ENCODE measurements around the gene RPL13. TPM values are rescaled to one million over a fixed set of nuclear protein-coding genes. Genes with fewer than 3 reads are reported as not detected.

The RPL13 gene
- total and polyA plus RNA-seq, 4 donors, result 699 to 2,663 (median 1,571) TPM

DNA sequence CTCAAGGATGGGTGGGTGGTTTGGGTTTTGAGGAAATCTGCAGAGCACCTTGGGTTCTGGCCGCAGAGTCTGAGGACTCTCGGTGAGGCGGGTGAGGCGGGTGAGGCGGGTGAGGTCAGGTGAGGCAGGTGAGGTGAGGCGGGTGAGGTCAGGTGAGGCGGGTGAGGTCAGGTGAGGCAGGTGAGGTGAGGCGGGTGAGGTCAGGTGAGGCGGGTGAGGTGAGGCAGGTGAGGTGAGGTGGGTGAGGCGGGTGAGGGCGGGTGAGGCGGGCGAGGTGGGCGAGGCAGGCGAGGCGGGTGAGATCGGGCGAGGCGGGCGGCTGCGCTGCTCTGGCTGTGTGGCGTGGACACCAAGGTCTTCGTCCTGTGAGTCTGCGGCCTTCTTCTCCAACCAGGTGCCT is 24.1 kb upstream of the RPL13 start:
- TF ChIP-seq, protein P1, sequence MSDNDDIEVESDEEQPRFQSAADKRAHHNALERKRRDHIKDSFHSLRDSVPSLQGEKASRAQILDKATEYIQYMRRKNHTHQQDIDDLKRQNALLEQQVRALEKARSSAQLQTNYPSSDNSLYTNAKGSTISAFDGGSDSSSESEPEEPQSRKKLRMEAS (IDR thresholded peaks at IDR 0.05), result no peak
- TF ChIP-seq, protein P2, sequence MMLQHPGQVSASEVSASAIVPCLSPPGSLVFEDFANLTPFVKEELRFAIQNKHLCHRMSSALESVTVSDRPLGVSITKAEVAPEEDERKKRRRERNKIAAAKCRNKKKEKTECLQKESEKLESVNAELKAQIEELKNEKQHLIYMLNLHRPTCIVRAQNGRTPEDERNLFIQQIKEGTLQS (IDR thresholded peaks at IDR 0.05), result no peak
- TF ChIP-seq, protein P3, sequence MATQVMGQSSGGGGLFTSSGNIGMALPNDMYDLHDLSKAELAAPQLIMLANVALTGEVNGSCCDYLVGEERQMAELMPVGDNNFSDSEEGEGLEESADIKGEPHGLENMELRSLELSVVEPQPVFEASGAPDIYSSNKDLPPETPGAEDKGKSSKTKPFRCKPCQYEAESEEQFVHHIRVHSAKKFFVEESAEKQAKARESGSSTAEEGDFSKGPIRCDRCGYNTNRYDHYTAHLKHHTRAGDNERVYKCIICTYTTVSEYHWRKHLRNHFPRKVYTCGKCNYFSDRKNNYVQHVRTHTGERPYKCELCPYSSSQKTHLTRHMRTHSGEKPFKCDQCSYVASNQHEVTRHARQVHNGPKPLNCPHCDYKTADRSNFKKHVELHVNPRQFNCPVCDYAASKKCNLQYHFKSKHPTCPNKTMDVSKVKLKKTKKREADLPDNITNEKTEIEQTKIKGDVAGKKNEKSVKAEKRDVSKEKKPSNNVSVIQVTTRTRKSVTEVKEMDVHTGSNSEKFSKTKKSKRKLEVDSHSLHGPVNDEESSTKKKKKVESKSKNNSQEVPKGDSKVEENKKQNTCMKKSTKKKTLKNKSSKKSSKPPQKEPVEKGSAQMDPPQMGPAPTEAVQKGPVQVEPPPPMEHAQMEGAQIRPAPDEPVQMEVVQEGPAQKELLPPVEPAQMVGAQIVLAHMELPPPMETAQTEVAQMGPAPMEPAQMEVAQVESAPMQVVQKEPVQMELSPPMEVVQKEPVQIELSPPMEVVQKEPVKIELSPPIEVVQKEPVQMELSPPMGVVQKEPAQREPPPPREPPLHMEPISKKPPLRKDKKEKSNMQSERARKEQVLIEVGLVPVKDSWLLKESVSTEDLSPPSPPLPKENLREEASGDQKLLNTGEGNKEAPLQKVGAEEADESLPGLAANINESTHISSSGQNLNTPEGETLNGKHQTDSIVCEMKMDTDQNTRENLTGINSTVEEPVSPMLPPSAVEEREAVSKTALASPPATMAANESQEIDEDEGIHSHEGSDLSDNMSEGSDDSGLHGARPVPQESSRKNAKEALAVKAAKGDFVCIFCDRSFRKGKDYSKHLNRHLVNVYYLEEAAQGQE (IDR thresholded peaks at IDR 0.05), result no peak
- no peak for TF ChIP-seq HNF4G (IDR thresholded peaks at IDR 0.05)
- no peak for TF ChIP-seq RAD21 (IDR thresholded peaks at IDR 0.05)
- TF ChIP-seq RXRA (IDR thresholded peaks at IDR 0.05), result no peak
- TF ChIP-seq, protein P4, sequence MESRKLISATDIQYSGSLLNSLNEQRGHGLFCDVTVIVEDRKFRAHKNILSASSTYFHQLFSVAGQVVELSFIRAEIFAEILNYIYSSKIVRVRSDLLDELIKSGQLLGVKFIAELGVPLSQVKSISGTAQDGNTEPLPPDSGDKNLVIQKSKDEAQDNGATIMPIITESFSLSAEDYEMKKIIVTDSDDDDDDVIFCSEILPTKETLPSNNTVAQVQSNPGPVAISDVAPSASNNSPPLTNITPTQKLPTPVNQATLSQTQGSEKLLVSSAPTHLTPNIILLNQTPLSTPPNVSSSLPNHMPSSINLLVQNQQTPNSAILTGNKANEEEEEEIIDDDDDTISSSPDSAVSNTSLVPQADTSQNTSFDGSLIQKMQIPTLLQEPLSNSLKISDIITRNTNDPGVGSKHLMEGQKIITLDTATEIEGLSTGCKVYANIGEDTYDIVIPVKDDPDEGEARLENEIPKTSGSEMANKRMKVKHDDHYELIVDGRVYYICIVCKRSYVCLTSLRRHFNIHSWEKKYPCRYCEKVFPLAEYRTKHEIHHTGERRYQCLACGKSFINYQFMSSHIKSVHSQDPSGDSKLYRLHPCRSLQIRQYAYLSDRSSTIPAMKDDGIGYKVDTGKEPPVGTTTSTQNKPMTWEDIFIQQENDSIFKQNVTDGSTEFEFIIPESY (IDR thresholded peaks at IDR 0.05), result no peak
- TF ChIP-seq JUND (IDR thresholded peaks at IDR 0.05), result no peak
- TF ChIP-seq, protein P5, sequence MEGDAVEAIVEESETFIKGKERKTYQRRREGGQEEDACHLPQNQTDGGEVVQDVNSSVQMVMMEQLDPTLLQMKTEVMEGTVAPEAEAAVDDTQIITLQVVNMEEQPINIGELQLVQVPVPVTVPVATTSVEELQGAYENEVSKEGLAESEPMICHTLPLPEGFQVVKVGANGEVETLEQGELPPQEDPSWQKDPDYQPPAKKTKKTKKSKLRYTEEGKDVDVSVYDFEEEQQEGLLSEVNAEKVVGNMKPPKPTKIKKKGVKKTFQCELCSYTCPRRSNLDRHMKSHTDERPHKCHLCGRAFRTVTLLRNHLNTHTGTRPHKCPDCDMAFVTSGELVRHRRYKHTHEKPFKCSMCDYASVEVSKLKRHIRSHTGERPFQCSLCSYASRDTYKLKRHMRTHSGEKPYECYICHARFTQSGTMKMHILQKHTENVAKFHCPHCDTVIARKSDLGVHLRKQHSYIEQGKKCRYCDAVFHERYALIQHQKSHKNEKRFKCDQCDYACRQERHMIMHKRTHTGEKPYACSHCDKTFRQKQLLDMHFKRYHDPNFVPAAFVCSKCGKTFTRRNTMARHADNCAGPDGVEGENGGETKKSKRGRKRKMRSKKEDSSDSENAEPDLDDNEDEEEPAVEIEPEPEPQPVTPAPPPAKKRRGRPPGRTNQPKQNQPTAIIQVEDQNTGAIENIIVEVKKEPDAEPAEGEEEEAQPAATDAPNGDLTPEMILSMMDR (IDR thresholded peaks at IDR 0.05; ENCODE audit: low read depth, low read length, missing input control), result no peak
- no peak for TF ChIP-seq FOXA1 (IDR thresholded peaks at IDR 0.05)
- TF ChIP-seq NR2F2 (IDR thresholded peaks at IDR 0.05), result no peak
- TF ChIP-seq YY1 (IDR thresholded peaks at IDR 0.05), result no peak
- no peak for TF ChIP-seq SP1 (IDR thresholded peaks at IDR 0.05)
- no peak for TF ChIP-seq HNF4A (conservative IDR thresholded peaks at IDR 0.05)
- TF ChIP-seq FOXA2 (IDR thresholded peaks at IDR 0.05), result no peak
- no peak for TF ChIP-seq GABPA (IDR thresholded peaks at IDR 0.05 in 1 of 2, conservative IDR thresholded peaks at IDR 0.05 in 1 of 2)
- no peak for TF ChIP-seq EGR1 (IDR thresholded peaks at IDR 0.05; ENCODE audit: low read depth in 2 of 2)
- no peak for TF ChIP-seq TAF1 (conservative IDR thresholded peaks at IDR 0.05)
- H3K27me3 ChIP-seq (ENCODE audit: control insufficient read depth in 4 of 4, insufficient read depth in 4 of 4, low read length in 3 of 4), result no peaks in the 10 kb centered on the region
- H3K4me3 ChIP-seq (ENCODE audit: low read depth in 1 of 3, low read length in 3 of 3), result no peak overlapping the region
- no peak overlapping the region for H3K27ac ChIP-seq (ENCODE audit: low read depth in 1 of 2, low read length in 2 of 2)
- WGBS, result 92% methylated on average over 23 of the region's 24 CpGs
- H3K36me3 ChIP-seq (ENCODE audit: control insufficient read depth in 4 of 4, insufficient read depth in 3 of 4, low read depth in 1 of 4, low read length in 3 of 4), result peaks cover 8 to 43% (median 14%) of the 10 kb centered on the region in 4 donors
- no peak for DNase-seq (ENCODE audit: low spot score)
- H3K4me1 ChIP-seq (ENCODE audit: control insufficient read depth in 4 of 4, insufficient read depth in 4 of 4, low read length in 3 of 4), result peaks cover 4 to 23% (median 14%) of the 10 kb centered on the region in 4 donors
- H3K9ac ChIP-seq (ENCODE audit: low read depth in 1 of 2, low read length in 2 of 2), result no peak overlapping the region
- H3K9me3 ChIP-seq (ENCODE audit: control insufficient read depth in 4 of 4, low read length in 3 of 4), result no peaks in the 10 kb centered on the region
